ENCODE measurements around the gene CA9. TPM values are rescaled to one million over a fixed set of nuclear protein-coding genes. Genes with fewer than 3 reads are reported as not detected.

Gene CA9
- total RNA-seq, 1 donor from 2014 or later, result not detected

DNA sequence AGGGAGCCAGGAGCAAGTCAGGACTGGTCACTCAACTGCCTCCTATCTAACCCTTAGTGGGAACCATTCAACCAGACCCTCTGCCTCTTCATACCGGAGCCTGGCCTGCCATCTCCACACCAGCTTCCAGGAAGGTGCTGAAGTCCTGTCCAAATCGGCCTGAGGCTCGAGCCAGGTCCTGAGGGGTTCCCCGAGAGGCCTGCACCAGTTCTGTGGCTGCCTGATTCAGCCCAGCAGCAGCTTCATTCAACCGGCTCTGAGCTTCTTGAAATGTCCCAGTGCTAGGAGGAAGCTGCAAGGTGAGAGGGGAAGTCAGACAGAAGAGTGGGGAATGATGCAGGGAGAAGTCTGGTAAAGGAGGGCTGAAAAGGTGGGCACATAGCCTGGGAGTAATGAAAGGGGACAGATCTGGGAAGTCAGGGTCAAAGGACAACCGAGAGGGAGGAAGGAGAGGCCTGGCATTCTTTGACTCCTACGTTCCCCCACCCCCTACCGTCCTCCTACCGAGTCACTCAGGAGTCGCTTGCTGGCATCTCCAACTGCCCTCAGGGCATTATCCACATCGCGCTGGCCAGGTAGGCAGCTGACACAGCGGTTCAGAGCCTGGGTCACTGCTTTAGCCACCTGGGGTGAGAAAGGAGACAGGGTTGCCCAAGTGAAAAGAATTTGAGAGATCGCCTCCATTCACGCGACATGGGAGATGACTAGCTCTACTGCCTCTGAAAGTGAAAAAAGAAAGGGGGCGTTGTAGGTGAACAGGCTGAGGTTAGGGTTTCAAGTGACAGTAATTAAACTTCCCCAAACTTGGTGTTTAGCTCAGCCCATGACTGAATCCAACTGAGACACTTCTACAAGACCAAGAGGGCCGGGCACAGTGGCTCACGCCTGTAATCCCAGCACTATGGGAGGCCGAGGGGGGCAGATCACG, 38.0 kb downstream of the CA9 start:
- Histone ChIP-seq H3K27ac (ENCODE audit: low read depth, low read length) (no peak overlapping the region), H4K20me1 (ENCODE audit: insufficient read depth, low read length) (peaks cover 90% of the 10 kb centered on the region), H3K36me3 (ENCODE audit: insufficient read depth, low read length) (peaks cover 85% of the 10 kb centered on the region), H3K9me3 (ENCODE audit: insufficient read depth, low read depth, low read length) (no peaks in the 10 kb centered on the region), H3K4me1 (ENCODE audit: insufficient read depth, low read length) (no peaks in the 10 kb centered on the region), H3K4me3 (ENCODE audit: insufficient read depth, low read depth, low read length) (no peak overlapping the region), H3K79me2 (ENCODE audit: insufficient read depth, low read length) (peaks cover 61% of the 10 kb centered on the region), H2AFZ (ENCODE audit: low read depth, low read length) (no peak overlapping the region), H3K27me3 (ENCODE audit: insufficient read depth, low read length) (no peaks in the 10 kb centered on the region), H3K9ac (ENCODE audit: low read length) (no peak overlapping the region), H3K4me2 (ENCODE audit: low read length) (no peak overlapping the region)
- H3K4me3 Mint-ChIP-seq (ENCODE audit: unreplicated experiment), result no peak overlapping the region
- H3K9me3 Mint-ChIP-seq (ENCODE audit: unreplicated experiment), result no peaks in the 10 kb centered on the region
- peaks cover 12% of the 10 kb centered on the region for H3K4me1 Mint-ChIP-seq (ENCODE audit: low read depth, unreplicated experiment)
- H3K27ac Mint-ChIP-seq (ENCODE audit: unreplicated experiment), result no peak overlapping the region
- TF ChIP-seq, protein P1, sequence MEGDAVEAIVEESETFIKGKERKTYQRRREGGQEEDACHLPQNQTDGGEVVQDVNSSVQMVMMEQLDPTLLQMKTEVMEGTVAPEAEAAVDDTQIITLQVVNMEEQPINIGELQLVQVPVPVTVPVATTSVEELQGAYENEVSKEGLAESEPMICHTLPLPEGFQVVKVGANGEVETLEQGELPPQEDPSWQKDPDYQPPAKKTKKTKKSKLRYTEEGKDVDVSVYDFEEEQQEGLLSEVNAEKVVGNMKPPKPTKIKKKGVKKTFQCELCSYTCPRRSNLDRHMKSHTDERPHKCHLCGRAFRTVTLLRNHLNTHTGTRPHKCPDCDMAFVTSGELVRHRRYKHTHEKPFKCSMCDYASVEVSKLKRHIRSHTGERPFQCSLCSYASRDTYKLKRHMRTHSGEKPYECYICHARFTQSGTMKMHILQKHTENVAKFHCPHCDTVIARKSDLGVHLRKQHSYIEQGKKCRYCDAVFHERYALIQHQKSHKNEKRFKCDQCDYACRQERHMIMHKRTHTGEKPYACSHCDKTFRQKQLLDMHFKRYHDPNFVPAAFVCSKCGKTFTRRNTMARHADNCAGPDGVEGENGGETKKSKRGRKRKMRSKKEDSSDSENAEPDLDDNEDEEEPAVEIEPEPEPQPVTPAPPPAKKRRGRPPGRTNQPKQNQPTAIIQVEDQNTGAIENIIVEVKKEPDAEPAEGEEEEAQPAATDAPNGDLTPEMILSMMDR (IDR thresholded peaks at IDR 0.05; ENCODE audit: insufficient read depth, low read depth, low read length), result no peak
- TF ChIP-seq EZH2 (IDR thresholded peaks at IDR 0.05; ENCODE audit: insufficient read depth, low read length), result no peak
- peaks cover 47% of the 10 kb centered on the region for H3K36me3 Mint-ChIP-seq (ENCODE audit: low read depth, unreplicated experiment)
- DNase-seq (ENCODE audit: low read depth), result no peak
- no peak for FAIRE-seq
- H3K27me3 Mint-ChIP-seq (ENCODE audit: low read depth, unreplicated experiment), result no peaks in the 10 kb centered on the region

DNA sequence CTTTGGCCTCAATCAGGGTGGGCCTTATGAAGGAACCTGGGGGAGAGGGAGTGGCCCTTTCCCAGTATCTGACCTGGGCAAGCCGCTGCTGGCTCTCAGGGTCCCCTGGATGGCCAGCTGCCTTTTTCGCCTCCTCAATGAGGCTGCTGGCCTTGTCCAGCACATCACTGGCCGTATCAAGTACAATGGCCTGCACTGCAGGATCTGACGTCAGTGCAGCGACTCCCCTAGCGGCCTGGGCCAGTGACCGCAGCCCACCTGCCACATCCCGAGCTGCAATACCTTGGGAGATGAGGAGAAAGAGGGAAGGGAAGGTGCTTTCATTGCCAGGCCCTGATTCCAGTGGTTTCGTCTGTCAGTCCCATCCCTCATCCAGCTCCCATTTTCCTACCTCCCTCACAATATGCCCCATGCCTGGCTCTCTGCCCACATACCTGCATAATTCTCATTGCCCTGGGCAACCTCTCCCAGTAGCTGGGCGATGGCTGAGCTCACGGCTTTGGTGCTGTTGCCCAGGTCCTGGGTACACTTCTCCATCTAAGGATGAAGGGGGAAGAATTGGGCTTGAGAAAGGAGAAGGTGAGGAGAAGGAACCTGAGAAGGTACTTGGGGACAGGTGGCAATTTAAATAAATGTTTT, 39.2 kb downstream of the CA9 start:
- H3K9me3 Mint-ChIP-seq (ENCODE audit: unreplicated experiment), result no peaks in the 10 kb centered on the region
- no peak for TF ChIP-seq EZH2 (IDR thresholded peaks at IDR 0.05; ENCODE audit: insufficient read depth, low read length)
- TF ChIP-seq, protein P1 (IDR thresholded peaks at IDR 0.05; ENCODE audit: insufficient read depth, low read depth, low read length), result no peak
- no peak overlapping the region for H3K27ac Mint-ChIP-seq (ENCODE audit: unreplicated experiment)
- Histone ChIP-seq H3K27me3 (ENCODE audit: insufficient read depth, low read length) (no peaks in the 10 kb centered on the region), H3K36me3 (ENCODE audit: insufficient read depth, low read length) (peaks cover 85% of the 10 kb centered on the region), H3K4me2 (ENCODE audit: low read length) (no peak overlapping the region), H3K4me1 (ENCODE audit: insufficient read depth, low read length) (no peaks in the 10 kb centered on the region), H4K20me1 (ENCODE audit: insufficient read depth, low read length) (peaks cover 90% of the 10 kb centered on the region), H3K9me3 (ENCODE audit: insufficient read depth, low read depth, low read length) (no peaks in the 10 kb centered on the region), H3K4me3 (ENCODE audit: insufficient read depth, low read depth, low read length) (no peak overlapping the region), H3K9ac (ENCODE audit: low read length) (no peak overlapping the region), H3K27ac (ENCODE audit: low read depth, low read length) (no peak overlapping the region), H3K79me2 (ENCODE audit: insufficient read depth, low read length) (peaks cover 59% of the 10 kb centered on the region), H2AFZ (ENCODE audit: low read depth, low read length) (no peak overlapping the region)
- H3K27me3 Mint-ChIP-seq (ENCODE audit: low read depth, unreplicated experiment), result no peaks in the 10 kb centered on the region
- DNase-seq (ENCODE audit: low read depth), result no peak
- peaks cover 12% of the 10 kb centered on the region for H3K4me1 Mint-ChIP-seq (ENCODE audit: low read depth, unreplicated experiment)
- H3K36me3 Mint-ChIP-seq (ENCODE audit: low read depth, unreplicated experiment), result peaks cover 39% of the 10 kb centered on the region
- H3K4me3 Mint-ChIP-seq (ENCODE audit: unreplicated experiment), result no peak overlapping the region
- no peak for FAIRE-seq

Data from astrocyte (in vitro differentiated cells and primary cell).